ENCODE results near the gene ANXA4.
"Not testable (repeated sequence)": the region's sequence is repeated elsewhere in the genome, so short reads cannot be mapped to it uniquely, and the experiment has no call there.

- not testable (repeated sequence) for TF ChIP-seq CTCF (IDR thresholded peaks at IDR 0.05; ENCODE audit: insufficient read depth, low read length); POLR2AphosphoS5 (IDR thresholded peaks at IDR 0.05; ENCODE audit: low read depth); REST (IDR thresholded peaks at IDR 0.05; ENCODE audit: insufficient replicate concordance, low read depth); SPI1 (IDR thresholded peaks at IDR 0.05; ENCODE audit: borderline replicate concordance, low read depth); GABPA (IDR thresholded peaks at IDR 0.05; ENCODE audit: low read depth)
Observed at GRCh38 chr2:69802781-69803367, 60.9 kb downstream of the ANXA4 start.
